ENCODE results near the gene RPL26.
"Not testable (repeated sequence)": the region's sequence is repeated elsewhere in the genome, so short reads cannot be mapped to it uniquely, and the experiment has no call there.

RPL26 gene

DNA sequence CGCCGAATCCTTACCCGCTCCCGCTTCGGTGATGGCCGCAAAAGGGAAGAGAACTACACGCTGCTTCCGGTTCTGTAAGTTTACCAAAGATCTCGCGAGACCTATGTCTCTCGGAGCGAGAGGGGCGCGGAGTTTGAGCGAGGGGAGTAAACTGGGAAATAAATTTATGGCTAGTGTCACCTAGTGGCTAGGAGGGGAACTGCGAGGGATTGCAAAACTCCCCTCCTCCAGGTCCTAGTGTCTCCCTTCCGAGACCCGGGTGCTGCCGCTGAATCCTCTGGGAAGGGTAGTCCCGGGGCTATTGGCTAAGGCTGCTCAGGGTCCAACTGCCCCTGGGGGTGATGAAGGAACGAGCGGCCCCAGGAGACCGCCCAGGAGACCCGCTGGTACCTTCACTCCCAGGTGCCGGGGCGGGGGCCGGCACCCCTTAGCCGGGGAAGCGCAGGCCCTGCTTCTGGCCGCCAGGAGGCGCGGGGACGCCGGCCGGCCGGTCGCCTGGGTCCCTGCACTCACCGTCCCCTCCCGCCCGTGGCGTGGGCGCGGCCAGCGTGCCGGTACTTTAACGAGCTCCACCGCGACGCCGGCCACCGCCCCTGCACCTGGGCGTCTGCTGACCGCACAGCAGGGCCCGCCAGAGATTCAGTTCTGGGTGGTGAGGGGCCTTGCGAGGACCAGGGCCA is at the start of gene RPL26:
RPL26 (minus strand) TSS at position 51 of the 680 bp plus-strand sequence. CDS start 883 bp downstream, outside the sequence.
- peak; percentile 86 for DNase-seq

DNA sequence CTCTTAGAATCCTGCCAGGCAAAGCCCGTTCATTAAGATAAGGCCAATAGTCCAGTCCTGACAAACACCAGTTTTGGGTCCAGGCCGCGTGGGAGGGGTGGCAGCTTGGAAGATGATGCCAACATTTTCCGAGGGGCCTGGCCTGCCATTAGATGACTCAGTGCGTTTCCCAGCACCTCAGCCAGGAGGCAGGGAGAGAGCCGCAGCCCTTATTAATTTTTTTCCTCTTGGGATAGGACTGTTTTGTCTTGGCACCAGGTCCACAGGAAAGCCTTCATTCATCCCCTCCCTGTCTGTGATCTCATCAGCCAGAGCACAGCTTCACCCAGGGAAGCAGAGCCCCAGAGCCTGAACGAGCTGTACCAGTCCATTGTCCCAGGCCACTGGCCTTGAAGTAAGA is 48.0 kb upstream of the RPL26 start:
- no peak for DNase-seq

DNA sequence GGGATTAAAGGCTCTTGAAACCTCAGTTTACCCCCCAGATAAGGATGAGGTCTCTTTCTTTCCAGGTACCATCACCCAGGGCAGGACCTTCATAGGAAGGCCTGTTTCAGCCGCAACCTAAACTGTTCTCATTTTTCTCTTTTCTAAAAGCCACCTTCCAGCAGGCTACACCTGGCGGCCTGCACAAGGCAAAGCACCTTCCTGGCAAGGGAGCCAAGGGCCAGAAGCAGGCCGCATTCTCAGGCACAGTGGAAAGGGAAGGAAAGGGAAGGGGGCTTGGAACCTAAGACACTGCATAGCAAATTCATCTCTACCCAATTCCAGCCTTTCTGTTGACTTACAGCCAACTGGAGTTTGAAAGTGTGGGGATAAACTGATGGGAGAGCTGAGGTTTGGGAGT is 43.8 kb upstream of the RPL26 start:
- no peak for DNase-seq

DNA sequence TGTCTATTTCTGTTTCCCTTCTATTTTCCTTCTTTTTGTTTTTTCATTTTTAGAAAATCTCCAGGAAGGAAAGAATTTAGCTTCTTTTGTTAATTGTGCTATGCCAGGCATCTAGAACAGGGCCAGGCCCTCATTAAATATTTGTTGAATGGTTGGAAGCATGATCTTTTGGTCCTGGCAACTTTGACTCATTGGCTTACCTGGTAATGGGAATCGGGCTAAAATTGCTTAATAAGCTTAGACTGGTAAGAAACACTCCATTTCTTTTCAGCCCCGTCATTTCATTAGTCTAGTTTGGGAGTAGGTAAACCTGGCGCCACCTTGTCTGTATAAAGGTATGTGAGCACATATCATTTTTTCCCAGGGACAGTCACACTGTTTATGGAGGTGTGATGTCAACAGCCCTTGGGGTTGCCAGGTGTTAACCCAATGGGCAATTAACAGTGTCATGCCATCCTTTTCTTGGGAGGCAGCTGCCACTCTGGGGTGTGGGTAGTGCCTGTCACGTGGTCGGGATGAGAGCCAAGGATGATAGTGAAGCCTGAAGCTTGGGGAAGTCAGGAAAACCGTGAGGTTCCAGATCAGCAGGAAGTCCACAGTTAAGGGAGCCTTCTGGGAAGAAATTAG is 43.2 kb upstream of the RPL26 start:
- DNase-seq: no peak

DNA sequence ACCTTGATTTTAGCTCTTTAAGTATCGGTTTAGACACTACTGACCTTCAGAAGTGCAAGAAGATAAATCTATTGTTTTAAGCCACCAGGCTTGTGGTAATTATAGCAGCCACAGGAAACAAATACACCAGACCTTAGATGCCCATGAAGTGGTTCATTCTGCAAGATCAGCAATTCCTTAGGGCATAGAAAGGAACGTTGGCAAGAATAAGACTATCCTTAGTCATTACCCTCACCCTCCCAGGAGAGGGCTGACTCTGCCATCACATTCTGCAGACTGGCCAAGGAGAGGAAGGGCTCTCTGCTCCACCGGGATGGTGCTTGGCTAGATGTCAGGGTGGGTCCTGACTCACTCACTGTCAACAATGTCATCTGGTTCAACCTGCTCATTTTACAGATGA is 38.6 kb upstream of the RPL26 start:
- no peak for DNase-seq

DNA sequence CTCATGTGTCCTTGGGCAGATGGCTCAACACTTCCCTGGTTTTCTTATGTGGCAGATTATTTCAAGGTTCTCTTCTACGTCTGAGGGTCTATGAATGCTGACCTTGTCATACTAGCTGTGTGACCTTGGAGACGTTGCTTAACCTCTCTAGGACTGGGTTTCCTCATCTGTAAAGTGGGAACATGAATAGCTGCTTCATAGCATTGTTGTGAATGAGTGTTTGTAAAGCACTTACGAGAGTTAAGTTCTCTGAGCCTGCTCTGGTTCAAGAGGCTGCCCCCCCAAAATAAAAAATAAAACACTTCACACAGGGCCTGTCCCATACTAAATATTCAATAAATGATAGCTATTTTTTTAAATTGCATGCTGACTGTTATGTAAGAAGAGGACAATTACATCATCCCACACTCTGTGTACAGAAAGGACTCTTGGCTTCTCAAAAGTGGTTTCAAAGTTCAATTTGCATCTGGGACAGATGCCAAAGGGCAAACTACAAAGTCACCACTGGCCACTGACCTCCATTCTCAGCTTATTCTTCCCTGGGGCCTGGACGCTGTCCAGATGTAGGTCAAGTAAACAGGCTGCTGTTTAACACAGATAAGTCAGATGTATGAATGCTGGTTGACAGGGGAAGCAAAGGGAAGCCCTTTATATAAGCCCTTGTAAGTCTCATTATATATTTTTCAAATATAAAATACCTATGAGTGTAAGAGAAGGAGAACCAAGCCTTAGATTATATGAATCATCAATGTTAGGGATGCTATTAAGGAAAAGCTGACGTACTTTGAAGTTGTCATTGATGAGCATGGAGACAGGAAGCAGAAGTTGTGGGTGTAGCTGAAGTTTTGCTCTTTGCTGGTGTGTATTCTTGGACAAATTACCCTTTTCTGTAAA is 37.3 kb upstream of the RPL26 start:
- no peak for DNase-seq

DNA sequence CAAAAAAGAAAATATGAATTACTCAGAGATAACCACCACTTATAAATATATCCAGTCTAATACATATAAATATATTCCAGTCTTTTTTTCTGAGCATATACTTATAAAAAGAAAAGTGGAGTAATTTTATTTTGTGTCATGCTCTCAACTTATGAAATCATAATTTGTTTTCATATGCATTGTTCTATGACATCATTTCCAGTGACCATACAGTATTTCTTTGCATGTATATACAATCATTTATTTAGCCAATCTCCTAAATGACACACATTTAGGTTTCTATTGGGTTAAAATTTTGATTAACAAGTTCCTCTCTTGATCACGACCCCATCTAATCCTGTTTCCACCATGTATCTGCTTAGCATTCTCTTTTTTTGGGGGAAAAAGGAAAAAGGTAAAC is 36.3 kb upstream of the RPL26 start:
- DNase-seq: no peak

DNA sequence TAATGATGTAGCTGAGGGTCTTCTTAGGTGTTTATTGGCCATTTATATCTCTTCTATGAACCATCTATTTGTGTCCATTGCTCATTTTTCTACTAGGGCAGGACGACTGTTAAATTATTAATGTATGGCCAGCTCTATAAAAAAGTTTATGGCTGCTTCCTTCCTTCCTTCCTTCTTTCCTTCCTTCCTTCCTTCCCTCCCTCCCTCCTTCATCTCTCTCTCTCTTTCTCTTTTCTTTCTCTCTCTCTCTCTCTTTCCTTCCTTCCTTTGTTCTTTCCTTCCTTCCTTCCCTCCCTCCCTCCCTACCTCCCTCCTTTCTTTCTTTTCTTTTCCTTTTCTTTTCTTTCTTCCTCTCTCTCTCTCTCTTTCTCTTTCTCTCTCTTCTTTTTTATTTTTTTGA is 35.5 kb upstream of the RPL26 start:
- no peak for DNase-seq

DNA sequence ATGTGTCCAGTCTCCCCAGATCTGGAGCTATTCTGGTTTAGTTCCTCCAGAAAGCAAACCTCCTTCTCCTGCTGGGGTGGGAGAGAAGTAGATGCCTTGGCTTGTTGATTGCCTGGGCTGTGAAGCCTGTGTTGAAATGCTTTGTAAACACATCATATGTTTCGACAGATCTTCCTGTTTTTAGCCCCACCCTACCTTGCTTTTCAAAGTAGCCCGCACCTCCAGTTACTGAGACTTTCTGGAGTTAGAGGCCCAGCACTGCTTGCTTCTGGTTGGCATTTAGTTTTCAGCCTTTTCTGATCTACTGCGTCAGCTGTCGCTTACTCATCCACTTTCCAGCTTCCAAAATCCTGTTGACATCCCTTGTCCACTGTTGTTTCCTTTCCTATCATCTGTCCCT is 34.8 kb upstream of the RPL26 start:
- no peak for DNase-seq

DNA sequence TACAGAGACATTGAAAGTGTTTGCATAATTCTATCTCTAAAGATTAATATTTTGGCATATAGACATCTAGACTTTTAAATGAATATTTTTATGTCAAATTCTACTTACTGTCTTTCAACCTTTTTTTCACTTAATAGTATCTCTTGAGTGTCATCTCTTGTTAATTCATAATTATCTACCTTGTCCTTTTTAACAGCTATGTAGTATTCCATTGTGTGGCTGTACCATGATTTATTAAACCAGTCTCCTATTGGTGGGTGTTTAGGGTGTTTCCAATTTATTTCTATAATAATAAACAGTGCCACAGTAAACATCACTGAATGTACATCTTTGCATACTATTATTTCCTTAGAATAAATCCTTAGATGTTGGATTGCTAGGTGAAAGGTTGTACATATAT is 30.9 kb upstream of the RPL26 start:
- no peak for DNase-seq

DNA sequence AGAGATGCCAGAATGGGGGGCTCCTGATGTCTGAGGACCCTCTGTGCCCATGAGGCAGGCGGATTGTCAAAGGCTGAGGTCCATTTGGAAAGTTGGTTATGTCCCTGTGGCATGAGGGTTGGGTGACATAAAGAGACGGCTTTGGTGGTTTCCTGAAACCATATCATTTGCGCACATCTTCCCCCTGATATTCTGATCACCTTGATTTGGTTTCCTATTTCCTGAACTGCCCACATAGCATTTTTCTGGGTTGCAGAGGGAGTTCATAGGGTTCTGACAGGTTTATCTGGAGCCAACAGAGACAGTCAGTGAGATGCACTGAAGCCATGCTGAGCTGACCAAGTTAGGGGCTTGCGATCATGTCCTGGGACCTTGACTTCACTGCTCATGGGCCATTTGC is 30.3 kb upstream of the RPL26 start:
- no peak for DNase-seq

DNA sequence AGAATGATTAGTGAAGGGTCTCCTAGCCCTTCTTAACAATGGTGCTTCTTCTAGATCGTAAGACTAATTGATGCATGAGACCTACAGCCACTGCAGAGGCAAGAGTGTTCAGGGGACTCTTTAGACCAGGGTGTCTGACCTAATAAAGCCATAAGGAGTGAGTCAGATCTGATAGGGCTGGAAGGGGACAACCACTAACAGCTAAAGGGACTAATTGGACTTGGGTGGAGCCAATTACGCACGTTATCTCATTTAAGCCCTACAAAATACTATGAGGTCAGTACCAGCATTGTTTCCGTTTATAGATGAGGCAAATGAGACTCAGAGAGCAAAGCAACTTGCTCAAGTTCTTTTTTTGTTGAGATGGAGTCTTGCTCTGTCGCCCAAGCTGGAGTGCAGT is 29.1 kb upstream of the RPL26 start:
- DNase-seq: no peak

DNA sequence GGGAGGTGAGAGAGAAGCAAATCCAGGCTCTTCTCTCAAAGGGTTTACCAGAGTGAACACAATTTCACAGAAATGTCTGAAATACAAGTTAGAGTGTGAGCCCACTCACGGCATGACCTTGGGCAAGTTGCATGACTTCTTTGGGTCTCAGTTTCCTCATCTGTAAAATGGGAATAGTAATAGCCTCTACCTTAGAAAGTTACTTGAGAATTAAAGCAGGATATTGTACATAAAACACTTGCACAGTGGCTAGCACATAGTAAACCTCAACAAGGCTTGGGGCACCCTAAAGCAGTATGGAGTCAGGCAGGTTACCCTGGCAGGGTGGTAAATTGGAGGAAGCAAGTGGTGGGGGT is 27.9 kb upstream of the RPL26 start:
- no peak for DNase-seq

DNA sequence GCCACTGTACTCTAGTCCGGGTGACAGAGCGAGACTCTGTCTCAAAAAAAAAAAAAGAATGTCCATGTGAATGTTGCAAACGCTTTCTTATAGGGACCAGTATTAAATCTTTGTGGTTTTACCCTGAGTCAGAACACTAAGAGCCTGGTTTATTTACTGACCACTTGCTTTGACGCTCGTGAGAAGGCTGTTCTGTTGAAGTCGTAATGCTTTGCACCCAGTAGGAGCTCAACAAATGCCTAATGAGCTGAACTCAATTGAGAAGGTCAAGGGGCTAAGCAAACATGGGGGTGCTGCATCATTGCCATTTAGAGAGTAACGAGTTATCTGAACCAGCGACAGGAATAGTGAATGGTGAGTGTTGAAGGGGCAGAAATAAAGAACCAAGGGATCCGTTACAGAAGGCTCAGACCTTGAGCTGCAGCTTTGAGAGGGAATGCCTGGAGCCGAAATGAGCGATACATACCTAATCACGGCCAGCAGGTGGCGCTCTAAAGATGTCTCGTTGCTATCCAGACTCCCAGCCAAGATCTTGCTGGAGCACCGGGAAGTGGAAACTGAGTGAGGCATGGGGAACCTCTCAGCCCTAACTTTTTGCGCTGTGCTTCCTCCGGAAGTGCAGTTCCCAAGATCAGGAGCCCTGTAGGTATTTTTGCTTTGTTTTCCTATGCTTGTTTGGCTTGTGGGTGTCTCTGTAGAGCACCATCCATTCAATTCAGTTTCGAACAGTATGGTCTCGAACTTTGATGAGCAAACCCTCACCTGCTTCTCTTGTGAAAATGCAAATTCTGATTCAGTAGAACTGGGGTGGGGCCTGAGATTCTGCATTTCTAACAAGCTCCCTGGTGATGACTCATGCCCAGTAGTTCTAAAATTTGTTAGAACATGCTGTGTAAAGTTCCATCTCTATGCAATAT is 27.2 kb upstream of the RPL26 start:
- peak; percentile 77 for DNase-seq

DNA sequence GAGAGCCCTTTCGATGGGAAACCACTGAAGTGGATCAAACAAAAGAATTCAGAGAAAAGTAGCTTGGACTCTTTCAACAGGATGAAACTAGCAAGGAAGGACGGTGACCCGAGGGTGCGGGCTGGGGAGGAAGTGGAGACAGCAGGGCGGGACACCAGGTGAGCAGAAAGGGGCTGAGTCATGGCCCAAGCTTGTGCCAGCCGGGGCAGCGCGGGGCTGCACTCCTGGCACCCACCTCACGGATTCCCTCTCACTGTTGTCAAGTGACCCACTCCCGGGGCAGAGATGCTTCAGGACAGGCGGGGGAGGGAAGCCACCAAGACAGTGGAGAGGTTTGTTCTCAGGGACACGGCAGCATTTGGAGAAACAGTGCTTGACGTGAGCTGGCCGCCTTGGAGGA is 25.4 kb upstream of the RPL26 start:
- no peak for DNase-seq

DNA sequence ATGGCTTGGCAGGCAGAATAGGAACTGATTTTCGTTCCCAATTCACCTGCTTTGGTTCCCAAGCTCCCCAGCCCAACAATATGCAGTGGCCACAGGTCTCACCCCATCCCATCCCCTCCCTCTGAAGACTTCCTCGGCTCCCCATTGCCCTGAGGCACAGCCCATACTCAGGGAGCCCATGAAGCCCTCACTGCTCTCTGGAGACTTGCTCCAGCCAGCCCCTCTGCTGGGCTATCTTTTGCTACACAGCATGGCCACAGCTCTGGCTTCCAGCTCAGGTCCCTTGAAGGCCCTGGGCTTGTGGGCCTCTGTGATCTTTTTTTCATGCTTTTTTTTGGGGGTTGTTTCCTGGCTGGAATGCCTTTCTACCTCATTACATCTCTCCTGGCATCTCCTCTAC is 23.2 kb upstream of the RPL26 start:
- DNase-seq: no peak

DNA sequence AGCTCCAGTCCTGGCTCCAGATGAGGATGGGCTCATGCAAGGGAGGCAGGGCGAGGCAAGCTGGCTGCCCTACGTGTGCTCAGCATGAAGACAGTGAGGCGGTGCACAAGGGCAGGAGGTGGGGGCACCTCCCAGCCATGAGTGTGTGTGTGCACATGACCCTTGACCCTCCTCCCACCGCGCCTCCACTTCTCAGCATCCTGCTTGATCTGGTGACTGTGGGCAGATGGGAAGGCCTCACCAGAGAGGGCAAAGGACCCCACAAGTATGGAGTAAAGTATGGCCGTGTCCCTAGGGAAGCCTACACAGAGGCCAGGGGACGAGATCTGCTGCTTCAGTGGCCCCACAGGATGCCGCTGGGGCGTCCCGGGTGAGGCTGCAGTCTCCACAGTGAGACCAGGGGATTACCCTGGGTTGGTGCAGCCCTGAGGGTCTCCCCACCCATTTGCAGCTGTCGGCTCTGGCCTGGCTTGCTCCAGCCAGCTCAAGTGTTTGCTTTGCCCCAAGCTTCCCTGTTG is 22.6 kb upstream of the RPL26 start:
- DNase-seq: no peak

DNA sequence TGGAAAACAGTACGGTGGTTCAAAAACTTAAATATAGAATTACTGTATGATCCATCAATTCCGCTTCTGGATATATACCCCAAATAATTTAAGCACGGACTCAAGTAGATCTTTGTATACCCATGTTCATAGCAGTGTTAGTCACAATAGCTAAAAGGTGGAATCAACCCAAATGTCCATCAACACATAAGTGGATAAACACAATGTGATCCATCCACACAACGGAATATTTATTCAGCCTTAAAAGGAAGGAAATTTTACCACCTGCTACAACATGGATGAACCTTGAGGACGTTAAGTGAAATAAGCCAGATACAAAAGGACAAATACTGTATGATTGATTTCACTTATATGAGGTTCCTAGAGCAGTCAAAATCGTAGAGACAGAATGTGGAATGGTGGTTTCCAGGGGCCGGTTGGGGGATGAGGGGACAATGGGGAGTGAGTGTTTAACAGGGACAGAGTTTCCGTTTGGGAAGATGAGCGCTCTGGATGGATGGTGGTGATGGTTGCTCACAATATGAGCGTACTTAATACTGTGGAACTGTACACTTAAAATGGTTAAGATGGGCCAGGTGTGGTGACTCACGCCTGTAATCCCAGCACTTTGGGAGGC is 20.0 kb upstream of the RPL26 start:
- no peak for DNase-seq

DNA sequence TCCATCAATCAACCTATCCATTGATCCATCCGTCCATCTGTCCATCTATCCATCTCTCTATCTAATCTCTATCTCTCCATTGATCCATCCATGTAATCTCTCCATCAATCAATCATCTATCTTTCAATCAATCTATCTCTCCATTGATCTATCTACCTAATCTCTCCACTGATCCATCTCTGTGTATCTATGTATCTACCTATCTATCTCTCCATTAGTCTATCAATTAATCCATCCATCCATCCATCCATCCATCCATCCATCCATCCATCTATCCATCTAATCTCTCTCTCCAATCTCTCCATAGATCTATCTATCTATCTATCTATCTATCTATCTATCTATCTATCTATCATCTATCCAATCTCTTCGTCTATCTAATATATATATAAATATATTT is 18.1 kb upstream of the RPL26 start:
- DNase-seq: no peak

DNA sequence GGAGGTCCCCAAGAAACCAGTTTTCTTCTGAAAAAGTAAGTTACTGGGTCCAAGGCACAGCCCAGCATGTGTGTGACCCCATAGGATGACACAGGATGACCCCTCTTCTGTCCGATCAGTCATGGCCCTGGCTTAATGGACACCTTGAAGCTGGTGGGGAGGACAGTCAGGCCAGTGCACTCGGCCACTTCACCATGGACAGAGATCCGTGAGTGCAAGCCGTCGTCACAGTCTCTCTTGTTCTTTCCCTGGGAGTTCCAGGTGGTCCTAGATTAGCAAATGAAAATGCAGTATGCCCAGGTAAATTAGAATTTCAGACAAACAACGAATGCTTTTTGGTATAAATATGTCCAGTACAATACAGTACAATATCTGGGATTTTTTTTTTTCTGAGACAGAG is 16.0 kb upstream of the RPL26 start:
- no peak for DNase-seq

DNA sequence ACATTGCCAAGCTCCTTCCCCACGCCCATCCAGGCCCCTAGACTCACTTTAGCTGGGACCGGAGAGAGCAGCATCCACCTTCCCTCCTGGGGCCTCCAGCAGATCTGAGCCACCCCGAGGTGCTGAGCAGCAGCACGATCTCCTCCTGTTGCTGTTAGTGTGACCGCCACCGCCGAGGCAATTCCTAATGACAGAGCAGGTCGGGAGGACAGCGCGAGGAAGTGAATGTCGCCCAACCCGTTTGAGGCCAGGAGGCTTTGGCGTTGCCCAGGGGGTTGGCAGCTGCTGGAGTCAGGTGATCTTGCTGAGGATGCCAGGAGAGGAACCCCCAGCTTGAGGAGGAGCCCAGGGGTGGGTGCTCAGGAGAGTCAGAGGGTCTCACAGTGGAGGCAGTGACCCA is 14.6 kb upstream of the RPL26 start, which contains the start of gene RNF222:
RNF222 (minus strand) TSS at position 192 of the 400 bp plus-strand sequence. CDS start 4,366 bp downstream, outside the sequence.
- DNase-seq: no peak

DNA sequence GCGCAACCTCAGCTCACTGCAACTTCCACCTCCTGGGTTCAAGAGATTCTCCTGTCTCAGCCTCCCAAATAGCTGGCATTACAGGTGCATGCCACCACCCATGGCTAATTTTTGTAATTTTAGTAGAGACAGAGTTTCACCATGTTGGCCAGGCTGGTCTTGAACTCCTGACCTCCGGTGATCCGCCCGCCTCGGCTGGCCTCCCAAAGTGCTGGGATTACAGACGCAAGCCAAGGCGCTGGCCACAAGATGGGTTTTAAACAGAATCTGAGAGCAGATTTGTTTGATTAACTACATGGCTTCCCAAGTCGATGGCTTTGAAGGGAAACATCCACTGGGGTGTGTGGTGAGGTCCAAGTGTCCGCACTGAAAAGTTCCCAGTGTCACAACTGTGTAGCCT is 11.5 kb upstream of the RPL26 start:
- not testable (repeated sequence) for DNase-seq

All from stimulated activated CD4-positive, alpha-beta T cell treated with anti-CD3 and anti-CD28 coated beads, Interleukin-12 subunit alpha, Interleukin-12 subunit beta, amount 100 ng/mL, for 4 hours (primary cell).